Ascending aorta (tissue), 2 donors: ENCODE data around the gene SNX18. TPM values are rescaled to one million over a fixed set of nuclear protein-coding genes. Genes with fewer than 3 reads are reported as not detected.

Experiments used
- DNase-seq, 2 donors: peaks; one replicate each; pipeline ENCODE4 v3.0.0-alpha.2; 2019; ENCODE audit warnings: low spot score in 2 of 2
- H3K27ac ChIP-seq, 2 donors: fragments of 200-600 bp; sonication (generic); one replicate each; pipeline ENCODE4 v1.5.1; 2016 to 2017; ENCODE audit warnings: mild to moderate bottlenecking in 1 of 2
- H3K27me3 ChIP-seq: fragments of 200-600 bp; sonication (generic); one replicate; pipeline ENCODE4 v1.5.1; 2017
- H3K36me3 ChIP-seq, 2 donors: fragments of 200-600 bp; sonication (generic); one replicate each; pipeline ENCODE4 v1.5.1; 2016
- H3K4me1 ChIP-seq, 2 donors: fragments of 200-600 bp; sonication (generic); one replicate each; pipeline ENCODE4 v1.5.1; 2016 to 2017; ENCODE audit warnings: mild to moderate bottlenecking in 1 of 2
- H3K4me3 ChIP-seq, 2 donors: fragments of 200-600 bp; sonication (generic); one replicate each; pipeline ENCODE4 v1.5.1; 2016 to 2017; ENCODE audit warnings: mild to moderate bottlenecking in 1 of 2
- H3K9me3 ChIP-seq, 2 donors: fragments of 200-600 bp; sonication (generic); one replicate each; pipeline ENCODE4 v1.5.1; 2016
- intact Hi-C: fragments of 100-400 bp; cut with DNase I; formaldehyde crosslinking; loops from one replicate; pipeline ENCODE4 v1.15.1; 2023
- total RNA-seq: library from RNA; depleted of rRNA; stranded (reverse); fragments of >200 nt; gene quantifications from one replicate; pipeline ENCODE4 v1.1.0, GENCODE V29; 2016
- TF ChIP-seq, protein P1 (sequence below), 3 experiments: fragments of 200-600 bp in 2 of 3; fragments of 450-650 bp in 1 of 3; sonication (generic) in 2 of 3; IDR thresholded peaks; one replicate each; pipeline ENCODE4 v1.5.1; 2016 to 2019; ENCODE audit warnings: antibody characterized with exemption in 3 of 3, mild to moderate bottlenecking in 1 of 3, moderate library complexity in 1 of 3

The SNX18 gene
- total RNA-seq, 1 donor from 2014 or later, result 200 TPM

DNA sequence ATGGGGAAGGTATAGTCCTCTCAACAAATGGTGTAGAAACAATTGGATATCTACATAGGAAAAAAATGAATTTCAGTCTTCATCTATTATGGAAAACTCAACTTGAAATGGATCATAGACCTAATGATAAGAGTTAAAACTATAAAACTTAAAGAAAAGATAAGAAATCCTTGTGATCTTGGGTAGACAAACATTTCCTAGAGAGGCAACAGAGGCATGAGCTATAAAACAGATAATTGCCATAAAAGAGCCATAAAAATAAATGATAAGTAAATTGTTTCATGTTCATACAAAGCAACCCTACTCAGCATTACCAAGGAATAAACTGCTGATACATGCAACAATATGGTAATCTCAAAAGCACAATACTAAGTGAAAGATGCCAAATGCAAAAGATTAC is 76.2 kb downstream of the SNX18 start:
- Histone ChIP-seq H3K27me3 (no peaks in the 10 kb centered on the region), H3K9me3 (peaks cover 0 to 3% of the 10 kb centered on the region in 2 donors), H3K27ac (no peak overlapping the region), H3K4me1 (no peaks in the 10 kb centered on the region), H3K36me3 (no peaks in the 10 kb centered on the region), H3K4me3 (no peak overlapping the region)
- DNase-seq, result no peak
- intact Hi-C loops, result no loop called here
- TF ChIP-seq, protein P1, sequence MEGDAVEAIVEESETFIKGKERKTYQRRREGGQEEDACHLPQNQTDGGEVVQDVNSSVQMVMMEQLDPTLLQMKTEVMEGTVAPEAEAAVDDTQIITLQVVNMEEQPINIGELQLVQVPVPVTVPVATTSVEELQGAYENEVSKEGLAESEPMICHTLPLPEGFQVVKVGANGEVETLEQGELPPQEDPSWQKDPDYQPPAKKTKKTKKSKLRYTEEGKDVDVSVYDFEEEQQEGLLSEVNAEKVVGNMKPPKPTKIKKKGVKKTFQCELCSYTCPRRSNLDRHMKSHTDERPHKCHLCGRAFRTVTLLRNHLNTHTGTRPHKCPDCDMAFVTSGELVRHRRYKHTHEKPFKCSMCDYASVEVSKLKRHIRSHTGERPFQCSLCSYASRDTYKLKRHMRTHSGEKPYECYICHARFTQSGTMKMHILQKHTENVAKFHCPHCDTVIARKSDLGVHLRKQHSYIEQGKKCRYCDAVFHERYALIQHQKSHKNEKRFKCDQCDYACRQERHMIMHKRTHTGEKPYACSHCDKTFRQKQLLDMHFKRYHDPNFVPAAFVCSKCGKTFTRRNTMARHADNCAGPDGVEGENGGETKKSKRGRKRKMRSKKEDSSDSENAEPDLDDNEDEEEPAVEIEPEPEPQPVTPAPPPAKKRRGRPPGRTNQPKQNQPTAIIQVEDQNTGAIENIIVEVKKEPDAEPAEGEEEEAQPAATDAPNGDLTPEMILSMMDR (IDR thresholded peaks at IDR 0.05), result no peak

DNA sequence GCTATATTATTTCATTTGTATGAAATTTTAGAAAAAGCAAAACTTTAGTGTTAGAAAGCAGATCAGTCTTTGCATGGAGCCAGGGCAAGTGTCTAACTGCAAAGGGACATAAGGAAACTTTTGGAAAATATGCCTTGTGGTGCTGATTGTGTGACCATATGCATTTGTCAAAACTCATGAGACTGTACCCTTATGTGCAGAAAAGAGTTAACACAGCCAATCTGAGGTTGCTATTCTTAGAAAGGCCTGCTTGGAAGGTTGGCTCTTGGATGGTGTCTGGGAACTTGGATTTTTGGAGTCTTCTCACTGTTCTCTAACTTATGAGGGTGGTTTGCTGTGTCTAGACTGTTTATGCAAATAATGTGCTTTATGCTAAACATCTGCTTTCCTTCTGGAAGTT is 76.6 kb downstream of the SNX18 start:
- Histone ChIP-seq H3K4me1 (no peaks in the 10 kb centered on the region), H3K27me3 (no peaks in the 10 kb centered on the region), H3K9me3 (peaks cover 0 to 3% of the 10 kb centered on the region in 2 donors), H3K4me3 (no peak overlapping the region), H3K36me3 (no peaks in the 10 kb centered on the region), H3K27ac (no peak overlapping the region)
- intact Hi-C loops, result no loop called here
- DNase-seq, result no peak
- TF ChIP-seq, protein P1 (IDR thresholded peaks at IDR 0.05), result no peak

GRCh38 chr5:54595721-54596120 is 78.2 kb downstream of the SNX18 start:
- H3K27me3 ChIP-seq, result no peaks in the 10 kb centered on the region
- DNase-seq, result no peak
- no peaks in the 10 kb centered on the region for H3K36me3 ChIP-seq
- H3K4me1 ChIP-seq, result no peaks in the 10 kb centered on the region
- no peak overlapping the region for H3K4me3 ChIP-seq
- TF ChIP-seq, protein P1 (IDR thresholded peaks at IDR 0.05), result no peak
- intact Hi-C loops, result no loop called here
- H3K27ac ChIP-seq, result no peak overlapping the region
- H3K9me3 ChIP-seq, result peaks cover 0 to 3% of the 10 kb centered on the region in 2 donors

Other genes starting within 250 kb of the SNX18 start
- 12.5 TPM for gene ARL15, start 207.2 kb upstream of the SNX18 start, total RNA-seq
- gene HSPB3, start 62.1 kb upstream of the SNX18 start, total RNA-seq, result not detected